SK-N-MC (cell line): Measurements from ENCODE around the gene DNAL4.

Experiments used
- EZH2 ChIP-seq: fragments of 200-600 bp; sonication (generic); IDR thresholded peaks from one replicate; pipeline ENCODE4 v1.6.1; 2017; ENCODE audit warnings: antibody characterized with exemption
- POLR2AphosphoS5 ChIP-seq: IDR thresholded peaks from 2 replicates; pipeline ENCODE4 v1.6.1; 2012; ENCODE audit warnings: mild to moderate bottlenecking, low read depth, low read length, borderline replicate concordance

GRCh38 chr22:38823076-38823475, 29.1 kb upstream of the DNAL4 start:
- TF ChIP-seq POLR2AphosphoS5 (no peak), EZH2 (no peak)
